GM21825 (cell line): ENCODE results near the gene GATA2.

Experiments
- ATAC-seq: cut with Tn5 transposase; IDR thresholded peaks from one replicate; pipeline ENCODE4 v1.9.1; 2021; ENCODE audit warnings: mild to moderate bottlenecking, moderate library complexity; ENCODE audit not compliant: unreplicated experiment

The GATA2 gene

DNA sequence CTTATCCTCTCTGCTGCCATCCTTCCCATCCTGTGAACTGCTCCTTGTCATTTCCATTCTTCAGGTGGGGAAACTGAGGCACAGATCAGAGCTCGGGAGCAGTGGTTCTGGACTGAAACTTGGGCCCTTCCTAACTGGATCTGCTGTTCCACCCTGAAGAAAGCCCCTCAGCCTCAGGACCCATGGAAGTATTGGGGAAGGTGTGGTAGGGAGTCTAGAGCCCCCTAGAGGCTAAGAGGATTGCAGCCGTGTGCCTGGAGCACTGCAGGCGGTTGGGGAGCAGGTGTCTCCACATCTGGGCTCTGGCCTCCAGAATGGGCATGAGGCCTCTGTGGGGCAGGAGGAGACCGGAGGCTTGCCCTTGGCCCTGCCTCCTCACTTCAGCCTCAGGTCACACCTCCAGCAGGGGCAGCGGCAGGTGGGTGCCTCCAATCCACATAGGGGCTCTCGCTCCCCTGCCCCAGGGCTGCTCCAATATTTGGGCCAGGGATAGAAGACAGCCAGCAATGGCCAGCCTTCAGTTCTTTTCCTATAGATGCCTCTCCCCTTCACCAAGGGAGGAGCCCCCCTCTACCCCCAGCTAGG is 54.4 kb downstream of the GATA2 start:
- ATAC-seq, result no peak

DNA sequence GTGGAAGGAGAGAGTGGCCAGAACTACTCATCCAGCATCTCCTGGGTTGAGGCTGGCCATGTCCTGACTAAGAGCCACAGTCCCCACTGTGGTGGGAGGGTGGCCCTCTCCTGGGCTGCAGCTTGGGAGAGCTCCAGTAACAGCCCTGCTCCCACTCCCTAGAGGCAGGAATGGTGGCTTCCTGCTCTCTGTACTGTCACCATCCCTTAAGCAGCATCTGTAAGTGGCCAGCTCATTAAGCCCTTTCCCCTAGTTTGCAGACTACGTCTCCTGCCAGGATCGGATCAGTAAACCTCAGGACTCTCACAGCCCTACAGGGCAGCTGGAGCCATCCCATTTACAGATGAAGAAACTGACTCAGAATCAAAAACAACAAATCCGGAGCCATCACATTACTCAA is 56.8 kb downstream of the GATA2 start:
- ATAC-seq, result no peak

DNA sequence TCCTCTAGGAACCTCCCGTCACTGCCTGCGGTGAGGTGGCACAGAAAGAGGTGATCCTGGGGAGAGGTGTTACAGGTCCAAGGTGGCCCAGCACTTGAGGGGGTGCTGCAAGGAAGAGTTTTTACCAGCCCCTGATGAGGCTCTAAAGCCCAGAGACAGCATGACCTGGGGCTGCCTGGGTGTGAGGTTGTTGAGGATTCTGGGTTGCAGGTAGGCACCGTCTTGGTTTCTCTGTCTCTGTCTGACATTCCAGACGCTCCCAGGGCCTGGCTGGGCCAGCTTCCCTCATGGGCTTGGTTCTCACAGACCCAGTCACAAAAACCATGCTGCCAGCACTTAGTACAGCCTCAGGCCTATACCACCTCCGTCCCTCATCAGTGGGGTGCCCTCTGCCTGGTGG is 57.4 kb downstream of the GATA2 start:
- ATAC-seq, result no peak

DNA sequence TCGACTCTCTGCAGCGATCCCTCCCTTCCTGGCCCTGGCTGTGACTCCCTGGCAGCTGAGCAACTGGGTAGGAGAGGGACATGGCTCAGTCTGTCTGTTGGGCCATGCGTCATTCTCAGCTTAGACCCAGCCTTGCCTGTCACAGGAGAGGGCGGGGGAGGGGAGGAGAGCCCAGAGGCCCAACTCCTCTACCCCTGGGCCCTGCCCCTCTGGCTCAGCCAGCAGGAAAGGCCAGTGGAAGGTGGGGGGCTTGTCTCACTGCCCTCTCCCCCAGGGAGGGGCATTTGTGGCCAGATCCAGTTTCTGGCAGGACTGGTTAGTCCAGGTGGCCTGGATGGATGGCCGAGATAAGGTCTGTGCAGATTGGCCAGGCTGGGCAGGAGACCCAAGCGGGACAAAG is 57.9 kb downstream of the GATA2 start:
- no peak for ATAC-seq

DNA sequence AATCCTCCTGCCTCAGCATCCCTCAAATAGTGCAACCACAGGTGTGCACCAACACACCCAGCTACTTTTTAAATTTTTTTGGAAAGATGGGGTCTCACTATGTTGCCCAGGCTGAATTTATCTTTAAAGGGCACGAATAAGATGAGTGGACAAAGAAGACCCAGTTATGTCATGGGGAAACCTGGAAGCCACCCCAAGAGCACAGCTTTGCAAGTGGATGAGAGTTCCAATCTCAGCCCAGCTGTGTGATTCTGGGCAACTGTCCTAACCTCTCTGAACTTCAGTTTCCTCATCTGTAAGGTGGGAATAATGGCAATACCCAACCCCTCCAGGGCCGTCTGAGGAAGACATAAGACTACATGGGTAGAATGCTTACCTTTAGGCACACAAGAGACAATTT is 58.5 kb downstream of the GATA2 start:
- no peak for ATAC-seq

DNA sequence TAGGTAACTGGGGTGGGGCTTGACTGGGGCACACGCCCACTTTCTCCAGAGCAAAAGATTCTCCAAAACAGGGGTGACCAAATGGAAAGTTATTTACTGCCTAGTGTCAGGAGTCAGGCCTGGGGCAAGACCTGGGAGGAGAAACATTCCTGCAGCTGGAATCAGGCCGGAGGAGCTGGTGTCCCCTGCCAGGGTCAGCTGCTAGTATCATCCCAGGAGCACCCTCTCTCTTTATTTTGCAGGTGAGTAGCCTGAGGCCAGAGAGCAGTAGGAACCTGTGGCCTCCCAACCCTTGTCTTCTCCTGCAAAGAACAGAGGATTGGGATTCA is 59.2 kb downstream of the GATA2 start:
- no peak for ATAC-seq

DNA sequence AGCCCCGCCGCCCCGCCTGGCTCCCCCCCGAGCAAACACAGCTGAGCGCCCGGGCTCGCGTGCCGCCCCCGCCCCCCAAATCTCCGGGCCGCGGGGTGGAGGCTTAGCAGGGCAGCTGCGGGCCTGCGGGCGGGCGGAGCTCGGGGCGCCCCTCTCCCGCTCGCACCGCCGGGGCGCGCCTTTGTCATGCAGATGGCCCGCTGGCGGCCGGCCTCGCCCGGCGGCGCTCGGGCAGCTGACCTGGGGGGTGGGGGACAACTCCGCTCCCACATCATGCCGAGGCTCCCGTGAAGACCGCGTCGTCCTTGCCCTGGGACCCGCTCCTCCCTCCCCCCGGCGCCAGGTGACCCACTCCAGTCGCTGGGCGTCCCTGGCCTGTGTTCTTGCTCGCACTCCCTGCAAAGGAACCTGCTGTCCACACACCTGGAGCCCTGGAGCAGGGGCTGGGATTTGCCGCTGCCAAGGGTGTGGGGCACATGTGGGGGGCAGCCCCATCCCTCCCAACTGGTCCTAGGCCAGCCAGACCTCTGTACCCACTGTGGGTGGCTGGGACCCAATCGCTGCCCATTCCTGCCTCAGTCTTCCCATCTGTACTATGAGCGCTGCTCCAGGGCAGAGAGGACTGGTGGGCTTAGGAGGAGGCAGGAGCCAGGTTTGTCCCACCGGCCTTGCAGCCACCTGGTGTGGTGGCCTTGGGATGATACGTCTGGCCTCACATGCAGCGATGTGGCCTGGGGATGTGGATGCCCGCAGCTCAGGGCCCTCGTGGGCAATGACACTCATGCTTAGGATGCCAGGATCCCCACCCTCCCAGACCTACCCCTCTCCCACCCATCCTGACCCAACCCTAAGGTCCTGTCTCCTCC is 59.8 kb downstream of the GATA2 start:
- ATAC-seq, result no peak

DNA sequence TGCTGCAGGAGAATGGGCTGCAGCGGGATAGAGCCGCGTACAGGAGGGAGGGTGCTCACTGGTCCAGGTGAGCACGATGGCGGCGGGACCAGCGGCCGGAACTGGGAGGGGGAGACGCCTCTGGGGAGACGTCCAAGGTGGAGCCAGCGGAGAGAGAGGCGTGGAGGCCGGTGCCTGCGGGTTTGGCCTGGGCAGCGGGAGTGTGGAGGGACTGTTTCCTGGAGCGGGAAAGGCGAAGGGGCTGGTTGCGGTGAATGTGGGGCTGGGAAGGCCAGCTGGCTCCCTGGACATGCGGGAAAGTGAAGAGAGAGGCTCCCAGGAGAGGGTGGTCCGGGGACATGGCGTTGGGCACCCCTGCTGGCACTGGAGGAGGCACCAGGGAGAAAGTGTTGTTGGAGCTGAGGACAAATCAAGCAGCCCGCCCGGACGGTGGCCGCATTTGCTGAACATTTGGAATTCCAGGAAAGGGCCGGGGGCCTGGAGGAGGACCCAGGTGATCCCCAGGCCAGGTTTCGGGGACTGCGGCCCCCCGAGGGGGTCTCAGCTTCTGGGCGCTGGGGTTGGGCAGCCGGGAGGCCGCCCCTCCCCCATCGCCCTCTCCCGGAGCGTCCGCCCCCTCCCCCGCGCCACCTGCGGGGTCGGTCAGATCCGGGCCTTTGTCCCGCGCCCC is 60.6 kb downstream of the GATA2 start:
- no peak for ATAC-seq

DNA sequence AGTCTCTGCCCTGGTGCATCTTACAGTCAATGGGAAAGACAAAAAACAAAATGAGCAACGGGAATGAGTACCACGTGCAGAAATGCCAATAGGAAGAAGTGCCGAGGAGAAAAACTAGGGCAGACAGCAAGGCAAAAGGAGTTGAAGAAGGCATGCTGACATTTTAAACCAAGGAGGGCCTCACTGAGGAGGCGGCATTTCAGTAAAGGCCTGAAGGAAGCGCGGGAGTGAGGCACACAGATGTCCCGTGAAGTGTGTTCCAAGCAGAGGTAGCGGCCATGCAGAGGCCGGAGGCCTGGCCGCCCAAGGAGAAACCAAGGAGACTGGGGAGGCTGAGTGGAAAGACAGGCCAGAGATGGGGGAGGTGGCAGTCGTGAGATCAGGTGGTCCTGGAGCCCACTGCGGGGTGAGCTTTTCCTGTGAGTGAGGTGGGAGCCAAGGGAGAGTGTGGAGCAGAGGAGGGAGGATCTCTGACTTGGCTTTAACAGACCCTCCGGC is 61.1 kb downstream of the GATA2 start:
- no peak for ATAC-seq

DNA sequence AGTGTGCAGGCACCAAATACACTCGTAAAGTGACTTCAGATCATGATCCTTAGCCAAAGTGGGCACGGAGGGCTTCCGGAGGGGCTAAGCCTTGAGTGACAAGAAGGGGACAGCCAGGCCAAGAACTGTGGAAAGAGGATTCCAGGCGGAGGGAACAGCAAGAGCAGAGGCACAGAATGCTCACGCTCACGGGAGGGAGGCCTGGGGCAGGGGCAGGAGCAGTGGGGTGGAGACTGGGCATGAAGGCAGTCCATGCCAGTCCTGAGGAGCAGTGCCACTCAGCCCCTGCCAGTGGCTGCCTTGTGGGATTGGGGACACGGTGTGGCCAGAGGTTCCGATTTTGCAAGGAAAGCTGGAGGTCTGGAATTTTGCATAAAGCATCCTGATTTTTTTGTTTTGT is 62.3 kb downstream of the GATA2 start:
- no peak for ATAC-seq

DNA sequence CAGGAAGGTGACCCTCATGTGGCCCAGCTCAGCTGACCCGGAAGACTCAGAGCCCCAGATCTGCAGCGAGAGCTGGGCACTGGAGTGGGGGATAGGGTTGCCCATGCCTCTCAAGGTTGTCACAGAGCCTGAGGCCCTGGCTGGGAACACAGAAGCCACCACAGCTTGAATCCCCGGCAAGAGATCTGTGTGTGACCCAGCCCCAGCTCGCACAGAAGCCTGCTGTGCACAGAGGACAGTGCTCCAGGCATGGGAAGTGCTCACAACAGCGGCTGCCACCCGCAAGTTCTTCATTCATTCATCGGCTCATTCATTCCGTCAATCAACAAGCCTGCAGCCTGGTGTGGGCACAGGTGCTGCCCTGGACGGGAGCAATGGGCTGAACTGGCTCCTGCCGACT is 62.7 kb downstream of the GATA2 start:
- no peak for ATAC-seq

DNA sequence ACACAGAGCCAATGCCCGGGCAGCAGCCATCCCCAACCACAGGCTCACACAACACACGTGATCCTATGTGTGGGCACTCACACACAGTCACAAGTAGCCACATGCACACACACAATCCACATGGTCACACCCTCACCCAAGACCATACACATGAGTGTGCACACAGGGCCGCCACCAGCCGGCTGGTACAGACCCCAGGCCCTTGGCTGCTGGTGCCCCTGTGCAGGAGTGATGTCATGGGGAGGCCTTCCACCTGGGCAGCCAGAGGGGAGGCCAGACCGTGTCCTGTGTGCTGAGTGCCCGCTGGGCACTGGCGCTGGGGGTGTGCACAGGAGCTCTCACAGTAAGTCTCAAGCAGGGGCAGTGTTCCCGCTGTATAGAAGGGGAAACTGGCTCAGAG is 63.2 kb downstream of the GATA2 start:
- ATAC-seq, result no peak
